ENCODE data around the gene BCAS3.

DNA sequence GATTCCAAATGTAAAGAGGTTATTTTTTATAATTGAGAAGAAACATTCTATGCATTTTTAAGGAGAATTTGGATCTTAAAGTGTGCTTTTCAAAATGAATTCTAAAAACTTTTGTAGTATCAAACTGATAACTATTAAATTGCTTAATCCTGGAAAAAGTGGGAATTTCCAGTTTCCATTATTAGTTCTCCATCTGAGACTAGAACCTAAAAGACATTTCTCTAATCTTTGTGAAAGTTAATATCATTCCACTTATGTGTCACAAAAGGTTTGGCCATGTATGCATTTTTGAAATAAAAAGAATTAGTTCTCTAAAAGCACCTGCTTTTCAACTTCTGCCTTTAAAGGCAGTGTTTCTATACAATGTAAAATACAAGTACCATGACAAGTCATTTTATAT, 155.0 kb downstream of the BCAS3 start:
- TF ChIP-seq EZH2 (IDR thresholded peaks at IDR 0.05; ENCODE audit: insufficient read depth, poor library complexity, severe bottlenecking) (no peak), EZH2phosphoT487 (IDR thresholded peaks at IDR 0.05; ENCODE audit: insufficient read depth, low read depth) (no peak)
